Chondrocyte (in vitro differentiated cells): Measurements from ENCODE around the gene GAL3ST2. TPM values are rescaled to one million over a fixed set of nuclear protein-coding genes. Genes with fewer than 3 reads are reported as not detected.
A peak's percentile ranks its signal among the peaks of the same experiment; 100 is the strongest.
"Not testable (repeated sequence)": the region's sequence is repeated elsewhere in the genome, so short reads cannot be mapped to it uniquely, and the experiment has no call there.

Source experiments
- DNase-seq: peaks from one replicate; pipeline ENCODE4 v3.0.0; 2021; ENCODE audit warnings: mixed read lengths, low spot score
- H3K27ac Mint-ChIP-seq: one replicate; pipeline ENCODE4 v1.8.0; 2021; ENCODE audit warnings: mild to moderate bottlenecking, moderate library complexity, mixed read lengths; ENCODE audit not compliant: unreplicated experiment
- H3K27me3 Mint-ChIP-seq: 2 replicates; pipeline ENCODE4 v1.8.0; 2021; ENCODE audit warnings: low read depth, mixed read lengths
- H3K36me3 Mint-ChIP-seq: 2 replicates; pipeline ENCODE4 v1.8.0; 2021; ENCODE audit warnings: low read depth, mixed read lengths
- H3K4me1 Mint-ChIP-seq: 2 replicates; pipeline ENCODE4 v1.8.0; 2021; ENCODE audit warnings: low read depth, mild to moderate bottlenecking, mixed read lengths
- H3K4me3 Mint-ChIP-seq: one replicate; pipeline ENCODE4 v1.8.0; 2021; ENCODE audit warnings: mild to moderate bottlenecking, moderate library complexity, mixed read lengths; ENCODE audit not compliant: unreplicated experiment
- H3K9me3 Mint-ChIP-seq: 2 replicates; pipeline ENCODE4 v1.8.0; 2021; ENCODE audit warnings: low read depth, mixed read lengths
- CTCF ChIP-seq: fragments of 200-600 bp; sonication (generic); IDR thresholded peaks from 2 replicates; pipeline ENCODE4 v1.5.0; 2021; ENCODE audit warnings: antibody characterized with exemption, mild to moderate bottlenecking, moderate library complexity
- total RNA-seq: library from RNA; stranded (reverse); gene quantifications from 3 replicates; pipeline ENCODE4 v1.2.1, GENCODE V29; 2021

Gene GAL3ST2
- total RNA-seq, 1 donor from 2014 or later: 0.52 TPM

DNA sequence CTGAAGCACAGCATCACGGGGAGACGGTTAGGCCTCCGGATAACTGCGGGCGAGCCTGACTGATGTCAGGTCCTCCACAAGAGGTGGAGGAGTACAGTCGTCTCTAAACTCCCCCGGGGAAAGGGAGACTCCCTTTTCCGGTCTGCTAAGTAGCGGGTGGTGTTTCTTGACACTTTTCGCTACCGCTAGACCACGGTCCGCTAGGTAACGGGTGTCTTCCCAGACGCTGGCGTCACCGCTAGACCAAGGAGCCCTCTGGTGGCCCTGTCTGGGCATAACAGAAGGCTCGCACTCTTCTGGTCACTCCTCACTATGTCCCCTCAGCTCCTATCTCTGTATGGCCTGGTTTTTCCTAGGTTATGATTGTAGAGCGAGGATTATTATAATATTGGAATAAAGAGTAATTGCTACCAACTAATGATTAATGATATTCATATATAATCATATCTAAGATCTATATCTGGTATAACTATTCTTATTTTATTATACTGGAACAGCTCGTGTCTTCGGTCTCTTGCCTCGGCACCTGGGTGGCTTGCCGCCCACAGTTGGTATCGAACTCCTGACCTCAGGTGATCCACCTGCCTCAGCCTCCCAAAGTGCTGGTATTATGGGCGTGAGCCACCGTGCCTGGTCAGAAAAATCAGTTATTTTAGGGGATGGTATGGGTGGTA is 44.0 kb upstream of the GAL3ST2 start:
- not testable (repeated sequence) for H3K27ac Mint-ChIP-seq, H3K27me3 Mint-ChIP-seq, DNase-seq, H3K9me3 Mint-ChIP-seq, H3K36me3 Mint-ChIP-seq, H3K4me1 Mint-ChIP-seq
- H3K4me3 Mint-ChIP-seq: peak overlapping the region; percentile 19
- peak; percentile 82 for TF ChIP-seq CTCF

- Mint-ChIP-seq H3K4me1 (peaks cover 9% of the 10 kb centered on the region), H3K9me3 (no peaks in the 10 kb centered on the region), H3K4me3 (peak overlapping the region; percentile 54), H3K36me3 (no peaks in the 10 kb centered on the region), H3K27ac (no peak overlapping the region), H3K27me3 (no peaks in the 10 kb centered on the region)
- no peak for TF ChIP-seq CTCF
- no peak for DNase-seq
These were observed 43.0 kb upstream of the GAL3ST2 start for GRCh38 chr2:241733391-241734207.

GRCh38 chr2:241734208-241734466 is 42.5 kb upstream of the GAL3ST2 start:
- TF ChIP-seq CTCF: peak; percentile 56
- Mint-ChIP-seq H3K9me3 (no peaks in the 10 kb centered on the region), H3K27me3 (no peaks in the 10 kb centered on the region), H3K4me3 (peak overlapping the region; percentile 61), H3K36me3 (no peaks in the 10 kb centered on the region), H3K4me1 (peaks cover 9% of the 10 kb centered on the region), H3K27ac (no peak overlapping the region)
- no peak for DNase-seq

- Mint-ChIP-seq H3K27me3 (no peaks in the 10 kb centered on the region), H3K9me3 (no peaks in the 10 kb centered on the region), H3K36me3 (no peaks in the 10 kb centered on the region), H3K4me1 (peaks cover 9% of the 10 kb centered on the region), H3K4me3 (peak within 1 kb of the TSS; percentile 73), H3K27ac (peak within 1 kb of the TSS; percentile 63)
- TF ChIP-seq CTCF: peak; percentile 24
- DNase-seq: no peak
These were observed 42.0 kb upstream of the GAL3ST2 start, which contains the start of gene D2HGDH for GRCh38 chr2:241734467-241735208. TSS of gene D2HGDH (plus strand) at chr2:241734630. CDS start at chr2:241735225, 595 bp downstream.

GRCh38 chr2:241736111-241736510 is 40.5 kb upstream of the GAL3ST2 start:
- Mint-ChIP-seq H3K36me3 (peaks cover 1% of the 10 kb centered on the region), H3K27me3 (no peaks in the 10 kb centered on the region), H3K9me3 (no peaks in the 10 kb centered on the region), H3K4me1 (peaks cover 9% of the 10 kb centered on the region), H3K4me3 (peak overlapping the region; percentile 37), H3K27ac (no peak overlapping the region)
- TF ChIP-seq CTCF: no peak
- DNase-seq: no peak
